ENCODE results near the gene SNCA.

Gene SNCA

GRCh38 chr4:89754531-89754930, 82.4 kb downstream of the SNCA start:
- DNase-seq (ENCODE audit: low read depth) = no peak
- in situ Hi-C loops (cut with HindIII; ENCODE audit: low sequenced_read_pairs) = no loop called here
- H3K4me3 ChIP-seq (ENCODE audit: low read depth, low read length) = no peak overlapping the region
- TF ChIP-seq CTCF (IDR thresholded peaks at IDR 0.05; ENCODE audit: low read depth, low read length, missing control alignments) = no peak

GRCh38 chr4:89753601-89754066, 83.3 kb downstream of the SNCA start:
- DNase-seq (ENCODE audit: low read depth) = peak; percentile 96
- H3K4me3 ChIP-seq (ENCODE audit: low read depth, low read length) = no peak overlapping the region
- TF ChIP-seq CTCF (IDR thresholded peaks at IDR 0.05; ENCODE audit: low read depth, low read length, missing control alignments) = no peak
- in situ Hi-C loops (cut with HindIII; ENCODE audit: low sequenced_read_pairs) = no loop called here

GRCh38 chr4:89752932-89753598, 83.9 kb downstream of the SNCA start:
- in situ Hi-C loops (cut with HindIII; ENCODE audit: low sequenced_read_pairs) = no loop called here
- peak; percentile 83 for DNase-seq (ENCODE audit: low read depth)
- H3K4me3 ChIP-seq (ENCODE audit: low read depth, low read length) = no peak overlapping the region
- TF ChIP-seq CTCF (IDR thresholded peaks at IDR 0.05; ENCODE audit: low read depth, low read length, missing control alignments) = no peak

- H3K4me3 ChIP-seq (ENCODE audit: low read depth, low read length) = no peak overlapping the region
- in situ Hi-C loops (cut with HindIII; ENCODE audit: low sequenced_read_pairs) = no loop called here
- no peak for TF ChIP-seq CTCF (IDR thresholded peaks at IDR 0.05; ENCODE audit: low read depth, low read length, missing control alignments)
- DNase-seq (ENCODE audit: low read depth) = no peak
Measured at GRCh38 chr4:89751416-89751815, 85.5 kb downstream of the SNCA start.

- H3K4me3 ChIP-seq (ENCODE audit: low read depth, low read length) = no peak overlapping the region
- no peak for DNase-seq (ENCODE audit: low read depth)
- no peak for TF ChIP-seq CTCF (IDR thresholded peaks at IDR 0.05; ENCODE audit: low read depth, low read length, missing control alignments)
- in situ Hi-C loops (cut with HindIII; ENCODE audit: low sequenced_read_pairs) = no loop called here
Measured at GRCh38 chr4:89746377-89746776, 90.6 kb downstream of the SNCA start.

GRCh38 chr4:89745708-89746107, 91.3 kb downstream of the SNCA start:
- DNase-seq (ENCODE audit: low read depth) = no peak
- in situ Hi-C loops (cut with HindIII; ENCODE audit: low sequenced_read_pairs) = no loop called here
- no peak for TF ChIP-seq CTCF (IDR thresholded peaks at IDR 0.05; ENCODE audit: low read depth, low read length, missing control alignments)
- H3K4me3 ChIP-seq (ENCODE audit: low read depth, low read length) = no peak overlapping the region

Measured in astrocyte of the cerebellum (primary cell).